Tibial nerve (tissue), 4 donors: ENCODE measurements around the gene YWHAG.

ENCODE experiments used
- CTCF ChIP-seq, 5 experiments: fragments of 200-600 bp in 3 of 5; fragments of 450-650 bp in 2 of 5; sonication (generic) in 3 of 5; IDR thresholded peaks; one replicate each; pipeline ENCODE4 v1.5.1; 2016 to 2019; ENCODE audit warnings: antibody characterized with exemption in 5 of 5, mild to moderate bottlenecking in 3 of 5, moderate library complexity in 2 of 5
- EP300 ChIP-seq, 2 donors: sonication (generic); formaldehyde crosslinking; IDR thresholded peaks; one replicate each; pipeline ENCODE4 v1.6.1; 2017; ENCODE audit warnings: antibody characterized with exemption in 2 of 2, mild to moderate bottlenecking in 1 of 2
- POLR2A ChIP-seq, 2 donors: fragments of 450-650 bp; IDR thresholded peaks; one replicate each; pipeline ENCODE4 v1.6.1; 2017; ENCODE audit warnings: antibody characterized with exemption in 2 of 2, mild to moderate bottlenecking in 2 of 2, moderate library complexity in 2 of 2

DNA sequence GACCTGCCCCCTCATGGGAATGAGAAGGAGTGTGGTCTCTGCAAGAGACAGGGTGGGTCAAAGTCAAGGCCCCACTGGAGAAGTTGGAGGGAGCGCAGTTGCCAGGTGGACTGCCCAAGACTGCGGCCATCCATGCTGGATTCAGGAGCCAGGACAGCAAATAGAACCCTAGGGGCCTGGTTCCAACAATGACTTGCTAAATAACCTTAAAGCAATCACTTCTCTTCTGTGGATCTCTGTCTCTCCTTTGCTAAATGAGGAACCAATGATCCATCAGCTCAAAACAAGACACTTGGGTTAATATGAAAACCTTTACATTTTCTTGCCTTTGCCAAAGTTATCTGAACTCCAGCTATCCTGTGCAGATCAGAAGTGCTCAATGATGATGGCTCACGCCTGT, 12.6 kb upstream of the YWHAG start:
- TF ChIP-seq CTCF (IDR thresholded peaks at IDR 0.05), result no peak
- no peak for TF ChIP-seq POLR2A (IDR thresholded peaks at IDR 0.05)
- TF ChIP-seq EP300 (IDR thresholded peaks at IDR 0.05), result no peak
